ENCODE data around the gene CREBBP.

DNA sequence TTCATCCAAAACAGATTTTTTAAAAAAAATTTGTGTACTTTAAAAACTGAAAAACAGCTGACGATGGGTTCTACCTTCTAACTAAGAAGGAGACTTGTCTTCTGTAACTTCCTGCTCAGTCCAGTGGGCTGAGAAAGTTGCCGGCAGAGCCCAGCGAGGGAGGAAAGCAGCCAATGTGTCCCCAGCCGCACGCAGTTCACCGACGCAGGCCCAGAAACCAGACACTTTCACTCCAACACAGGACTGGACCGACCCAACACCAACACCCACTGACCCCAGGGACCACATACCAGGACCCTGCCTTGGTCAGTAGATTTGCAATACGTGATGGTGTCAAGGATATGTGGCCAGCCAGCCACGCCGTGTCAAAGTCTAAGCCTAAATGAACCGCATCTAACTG, 188.8 kb downstream of the CREBBP start:
- TF ChIP-seq POLR2A (IDR thresholded peaks at IDR 0.05; ENCODE audit: low read depth), result no peak
- TF ChIP-seq, protein P1, sequence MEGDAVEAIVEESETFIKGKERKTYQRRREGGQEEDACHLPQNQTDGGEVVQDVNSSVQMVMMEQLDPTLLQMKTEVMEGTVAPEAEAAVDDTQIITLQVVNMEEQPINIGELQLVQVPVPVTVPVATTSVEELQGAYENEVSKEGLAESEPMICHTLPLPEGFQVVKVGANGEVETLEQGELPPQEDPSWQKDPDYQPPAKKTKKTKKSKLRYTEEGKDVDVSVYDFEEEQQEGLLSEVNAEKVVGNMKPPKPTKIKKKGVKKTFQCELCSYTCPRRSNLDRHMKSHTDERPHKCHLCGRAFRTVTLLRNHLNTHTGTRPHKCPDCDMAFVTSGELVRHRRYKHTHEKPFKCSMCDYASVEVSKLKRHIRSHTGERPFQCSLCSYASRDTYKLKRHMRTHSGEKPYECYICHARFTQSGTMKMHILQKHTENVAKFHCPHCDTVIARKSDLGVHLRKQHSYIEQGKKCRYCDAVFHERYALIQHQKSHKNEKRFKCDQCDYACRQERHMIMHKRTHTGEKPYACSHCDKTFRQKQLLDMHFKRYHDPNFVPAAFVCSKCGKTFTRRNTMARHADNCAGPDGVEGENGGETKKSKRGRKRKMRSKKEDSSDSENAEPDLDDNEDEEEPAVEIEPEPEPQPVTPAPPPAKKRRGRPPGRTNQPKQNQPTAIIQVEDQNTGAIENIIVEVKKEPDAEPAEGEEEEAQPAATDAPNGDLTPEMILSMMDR (IDR thresholded peaks at IDR 0.05), result no peak
